Mesenchymal stem cell (in vitro differentiated cells and primary cell): ENCODE measurements around the gene DSG2.
A peak's percentile ranks its signal among the peaks of the same experiment; 100 is the strongest.
"Not testable (repeated sequence)": the region's sequence is repeated elsewhere in the genome, so short reads cannot be mapped to it uniquely, and the experiment has no call there.

Source experiments
- DNase-seq: peaks from one replicate; pipeline ENCODE4 v3.0.0-alpha.2; 2013
- H2AFZ ChIP-seq: one replicate; pipeline ENCODE4 v1.6.1; 2013; ENCODE audit warnings: low read depth, mild to moderate bottlenecking, control low read depth, inconsistent platforms, low read length, moderate library complexity
- H2AK5ac ChIP-seq: 2 replicates; pipeline ENCODE4 v1.6.1; 2013; ENCODE audit warnings: low read length, moderate library complexity, mild to moderate bottlenecking, inconsistent platforms; ENCODE audit not compliant: severe bottlenecking
- H2BK120ac ChIP-seq: one replicate; pipeline ENCODE4 v1.6.1; 2013; ENCODE audit warnings: low read depth, mild to moderate bottlenecking, inconsistent platforms, low read length, moderate library complexity
- H2BK12ac ChIP-seq, 2 experiments: one replicate each; pipeline ENCODE4 v1.6.1; 2013; ENCODE audit warnings: inconsistent platforms in 2 of 2, low read length in 2 of 2, mild to moderate bottlenecking in 2 of 2, moderate library complexity in 2 of 2, control low read depth in 1 of 2
- H2BK15ac ChIP-seq: one replicate; pipeline ENCODE4 v1.6.1; 2013; ENCODE audit warnings: mild to moderate bottlenecking, low read depth, inconsistent platforms; ENCODE audit not compliant: poor library complexity, severe bottlenecking
- H2BK5ac ChIP-seq: 2 replicates; pipeline ENCODE4 v1.6.1; 2013; ENCODE audit warnings: low read depth, mild to moderate bottlenecking, low read length, control low read depth, inconsistent platforms; ENCODE audit not compliant: poor library complexity, severe bottlenecking
- H3K14ac ChIP-seq, 2 experiments: one replicate each; pipeline ENCODE4 v1.6.1; 2013; ENCODE audit warnings: inconsistent platforms in 2 of 2, low read length in 2 of 2, control low read depth in 1 of 2, mild to moderate bottlenecking in 1 of 2, moderate library complexity in 1 of 2
- H3K18ac ChIP-seq, 2 experiments: one replicate each; pipeline ENCODE4 v1.6.1; 2013; ENCODE audit warnings: inconsistent platforms in 2 of 2, low read length in 2 of 2, control low read depth in 1 of 2, low read depth in 1 of 2, mild to moderate bottlenecking in 1 of 2
- H3K23ac ChIP-seq, 2 experiments: one replicate each; pipeline ENCODE4 v1.6.1; 2013; ENCODE audit warnings: inconsistent platforms in 2 of 2, low read length in 2 of 2, mild to moderate bottlenecking in 2 of 2, moderate library complexity in 2 of 2, control low read depth in 1 of 2
- H3K27ac ChIP-seq: 2 replicates; pipeline ENCODE4 v1.5.1; 2013; ENCODE audit warnings: mild to moderate bottlenecking, moderate library complexity, low read length, control low read depth, inconsistent platforms; ENCODE audit not compliant: poor library complexity, severe bottlenecking
- H3K27me3 ChIP-seq, 2 experiments: 2 replicates each; pipeline versions ENCODE4 v1.6.1 to v1.7.0; 2013; ENCODE audit warnings: low read length in 2 of 2, mild to moderate bottlenecking in 2 of 2, moderate library complexity in 2 of 2, control low read depth in 1 of 2, inconsistent platforms in 1 of 2; ENCODE audit not compliant: control insufficient read depth in 1 of 2, insufficient read depth in 1 of 2
- H3K36me3 ChIP-seq, 2 experiments: 2 replicates each; pipeline versions ENCODE4 v1.6.1 to v1.7.0; 2013; ENCODE audit warnings: low read length in 2 of 2, control low read depth in 1 of 2, inconsistent platforms in 1 of 2, low read depth in 1 of 2, mild to moderate bottlenecking in 1 of 2; ENCODE audit not compliant: insufficient read depth in 2 of 2, control insufficient read depth in 1 of 2
- H3K4ac ChIP-seq, 2 experiments: one replicate each; pipeline ENCODE4 v1.6.1; 2013; ENCODE audit warnings: inconsistent platforms in 2 of 2, low read length in 2 of 2, mild to moderate bottlenecking in 2 of 2, moderate library complexity in 2 of 2, control low read depth in 1 of 2, low read depth in 1 of 2
- H3K4me1 ChIP-seq: 2 replicates; pipeline ENCODE4 v1.6.1; 2013; ENCODE audit warnings: low read depth, low read length, control low read depth; ENCODE audit not compliant: control insufficient read depth, insufficient read depth
- H3K4me2 ChIP-seq: 2 replicates; pipeline ENCODE4 v1.6.1; 2013; ENCODE audit warnings: low read length, mild to moderate bottlenecking, inconsistent platforms; ENCODE audit not compliant: poor library complexity, severe bottlenecking
- H3K4me3 ChIP-seq, 2 experiments: 2 replicates each; pipeline versions ENCODE4 v1.5.1 to v1.7.0; 2013; ENCODE audit warnings: low read length in 2 of 2, mild to moderate bottlenecking in 2 of 2, control low read depth in 1 of 2, low read depth in 1 of 2; ENCODE audit not compliant: insufficient read depth in 1 of 2
- H3K79me1 ChIP-seq: replicated peaks from 2 replicates; pipeline ENCODE4 v1.6.1; 2013; ENCODE audit warnings: mild to moderate bottlenecking, control low read depth, low read length, inconsistent platforms; ENCODE audit not compliant: poor library complexity, severe bottlenecking
- H3K9ac ChIP-seq: 2 replicates; pipeline ENCODE4 v1.7.0; 2013; ENCODE audit warnings: mild to moderate bottlenecking, low read length, moderate library complexity
- H3K9me3 ChIP-seq: 2 replicates; pipeline ENCODE4 v1.7.0; 2013; ENCODE audit warnings: mild to moderate bottlenecking, low read length; ENCODE audit not compliant: control insufficient read depth
- H4K8ac ChIP-seq: one replicate; pipeline ENCODE4 v1.6.1; 2013; ENCODE audit warnings: inconsistent platforms, mild to moderate bottlenecking, low read length, moderate library complexity
- H4K91ac ChIP-seq: one replicate; pipeline ENCODE4 v1.6.1; 2013; ENCODE audit warnings: mild to moderate bottlenecking, low read length, inconsistent platforms
- WGBS: methylation state at CpG from one replicate; pipeline ENCODE4 v1.1.7; 2013; ENCODE audit warnings: mixed read lengths; 5-methylcytosine and 5-hydroxymethylcytosine counted together

DSG2 gene

DNA sequence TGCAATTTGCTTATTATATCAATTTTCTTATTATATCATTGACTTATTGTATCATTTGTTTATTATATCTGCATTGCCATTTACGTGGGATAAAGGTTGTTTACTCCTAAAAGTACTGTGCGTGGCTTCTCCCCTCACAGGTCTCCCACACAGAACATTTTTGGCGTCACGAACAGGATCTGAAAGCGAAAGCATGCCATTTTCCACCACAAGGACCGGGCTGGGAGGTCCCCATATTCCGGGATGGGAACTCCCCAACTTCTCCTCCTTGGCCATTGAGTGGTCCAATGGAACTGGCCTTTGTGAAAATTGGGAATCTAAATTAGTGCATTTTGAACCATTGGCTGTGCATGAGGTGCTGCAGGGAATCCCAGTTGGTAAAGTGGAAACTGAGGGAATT lies 4.8 kb upstream of the DSG2 start:
- H2BK12ac ChIP-seq = no peak overlapping the region
- no peak overlapping the region for H4K91ac ChIP-seq
- 91% methylated on average over 7 of the region's 7 CpGs for WGBS

DNA sequence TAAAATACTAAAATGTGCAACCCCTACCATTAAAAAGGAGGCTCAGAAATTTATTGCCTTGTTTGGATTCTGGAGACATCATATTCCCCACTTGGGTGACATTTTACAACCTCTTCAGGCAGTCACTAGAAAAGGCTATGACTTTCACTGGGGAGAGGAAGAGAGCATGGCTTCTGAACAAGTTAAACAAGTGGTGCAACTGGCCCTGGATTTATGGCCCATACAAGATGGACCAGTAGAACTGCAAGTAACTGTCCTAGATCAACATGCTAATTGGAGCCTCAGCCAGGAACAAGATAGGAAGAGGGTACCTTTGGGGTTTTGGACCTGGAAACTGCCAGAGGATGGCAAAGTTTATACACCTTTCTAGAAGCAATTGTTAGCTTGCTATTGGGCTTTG lies 4.0 kb upstream of the DSG2 start:
- H3K4me3 ChIP-seq = no peak overlapping the region
- no peak overlapping the region for H2BK15ac ChIP-seq
- peaks cover 2% of the 10 kb centered on the region for H3K79me1 ChIP-seq
- no peak overlapping the region for H2BK120ac ChIP-seq
- H2BK12ac ChIP-seq = no peak overlapping the region
- H3K9ac ChIP-seq = no peak overlapping the region
- no peak overlapping the region for H3K4ac ChIP-seq
- no peak overlapping the region for H3K23ac ChIP-seq
- H3K9me3 ChIP-seq = no peaks in the 10 kb centered on the region
- no peak overlapping the region for H4K91ac ChIP-seq
- H3K18ac ChIP-seq = no peak overlapping the region
- H2AFZ ChIP-seq = no peak overlapping the region
- no peaks in the 10 kb centered on the region for H3K36me3 ChIP-seq
- H3K27ac ChIP-seq = no peak overlapping the region
- H3K4me1 ChIP-seq = no peaks in the 10 kb centered on the region
- no peak overlapping the region for H3K14ac ChIP-seq
- H2AK5ac ChIP-seq = no peak overlapping the region
- peaks cover 0 to 24% of the 10 kb centered on the region in 2 experiments for H3K27me3 ChIP-seq
- H2BK5ac ChIP-seq = no peak overlapping the region
- no peak for DNase-seq
- no peak overlapping the region for H3K4me2 ChIP-seq
- no peak overlapping the region for H4K8ac ChIP-seq

More for the DNA sequence above, 4.8 kb upstream of the DSG2 start:
- Histone ChIP-seq H3K23ac (no peak overlapping the region), H3K9me3 (no peaks in the 10 kb centered on the region), H3K4me2 (no peak overlapping the region), H2BK120ac (no peak overlapping the region), H3K4ac (no peak overlapping the region), H3K14ac (no peak overlapping the region), H2AK5ac (no peak overlapping the region), H3K4me1 (no peaks in the 10 kb centered on the region), H3K18ac (no peak overlapping the region), H2BK5ac (no peak overlapping the region), H3K79me1 (no peaks in the 10 kb centered on the region), H3K27me3 (peaks cover 0 to 19% of the 10 kb centered on the region in 2 experiments), H2BK15ac (no peak overlapping the region), H3K4me3 (no peak overlapping the region), H3K27ac (no peak overlapping the region), H2AFZ (no peak overlapping the region), H3K36me3 (no peaks in the 10 kb centered on the region), H4K8ac (no peak overlapping the region), H3K9ac (no peak overlapping the region)
- DNase-seq = no peak

- not testable (repeated sequence) for H3K9me3 ChIP-seq, H3K27ac ChIP-seq, H3K4me2 ChIP-seq, H3K9ac ChIP-seq, H2AFZ ChIP-seq, H2AK5ac ChIP-seq, H3K4me3 ChIP-seq, H2BK5ac ChIP-seq, H4K91ac ChIP-seq, H3K4ac ChIP-seq, H2BK15ac ChIP-seq, H3K18ac ChIP-seq, H4K8ac ChIP-seq, H3K4me1 ChIP-seq, H3K23ac ChIP-seq, H3K36me3 ChIP-seq, DNase-seq, H2BK12ac ChIP-seq, H2BK120ac ChIP-seq, H3K79me1 ChIP-seq, H3K14ac ChIP-seq
- 100% methylated on average over 1 of the region's 2 CpGs for WGBS
- peaks cover 0 to 32% of the 10 kb centered on the region in 2 experiments for H3K27me3 ChIP-seq
Measured at GRCh38 chr18:31494705-31495244, 3.2 kb upstream of the DSG2 start.

DNA sequence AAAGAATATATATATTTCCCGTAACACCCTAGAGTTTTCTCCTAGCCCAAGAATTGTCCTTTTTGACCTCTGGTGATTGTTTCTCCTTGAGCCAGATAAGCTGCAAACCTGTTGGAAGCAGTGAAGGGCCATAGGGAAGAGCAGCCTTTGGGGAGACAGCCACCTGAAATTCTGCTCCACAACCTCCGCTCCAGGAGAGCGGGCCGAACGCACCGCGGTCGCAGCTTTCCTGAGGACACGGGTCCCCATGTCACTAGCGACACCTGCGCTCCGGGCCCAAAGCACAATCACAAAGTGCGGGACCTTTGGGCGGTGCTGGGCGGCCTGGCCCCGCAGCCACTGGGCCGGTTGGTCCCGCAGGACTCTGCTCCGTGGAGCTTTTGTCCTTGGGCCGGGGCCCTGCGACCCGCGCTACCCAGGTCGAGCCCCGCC lies 557 bp upstream of the DSG2 start:
- peak overlapping the region; percentile 66 for H2AFZ ChIP-seq
- H3K9ac ChIP-seq = no peak overlapping the region
- peak overlapping the region; percentile 12 for H2BK15ac ChIP-seq
- H2AK5ac ChIP-seq = no peak overlapping the region
- H3K36me3 ChIP-seq = no peaks in the 10 kb centered on the region
- H2BK120ac ChIP-seq = no peak overlapping the region
- 23% methylated on average over 16 of the region's 25 CpGs for WGBS
- peaks cover 10% of the 10 kb centered on the region for H3K79me1 ChIP-seq
- no peak for DNase-seq
- H3K4me1 ChIP-seq = peaks cover 2% of the 10 kb centered on the region
- H2BK12ac ChIP-seq = peak overlapping the region in 1 of 2 experiments; percentile 21
- H3K4me3 ChIP-seq = peak overlapping the region; percentile 84 to 86
- H2BK5ac ChIP-seq = no peak overlapping the region
- H3K14ac ChIP-seq = no peak overlapping the region
- no peak overlapping the region for H4K91ac ChIP-seq
- peak overlapping the region; percentile 89 for H4K8ac ChIP-seq
- peak overlapping the region; percentile 59 to 63 for H3K4ac ChIP-seq
- no peaks in the 10 kb centered on the region for H3K9me3 ChIP-seq
- H3K23ac ChIP-seq = no peak overlapping the region
- H3K27me3 ChIP-seq = peaks cover 0 to 38% of the 10 kb centered on the region in 2 experiments
- H3K18ac ChIP-seq = peak overlapping the region; percentile 48 to 89
- peak overlapping the region; percentile 96 for H3K4me2 ChIP-seq
- H3K27ac ChIP-seq = no peak overlapping the region
